GM23338 (cell line): ENCODE measurements around the gene COPS7B. TPM values are rescaled to one million over a fixed set of nuclear protein-coding genes. Genes with fewer than 3 reads are reported as not detected.

Source experiments
- CREB1 ChIP-seq: fragments of 250-450 bp; sonication (Bioruptor Pico); IDR thresholded peaks from 2 replicates; pipeline ENCODE4 v1.5.0; 2020; ENCODE audit warnings: low read depth, mild to moderate bottlenecking, moderate library complexity
- CTCF ChIP-seq, 2 experiments: fragments of 200-600 bp in 1 of 2; sonication (generic) in 1 of 2; conservative IDR thresholded peaks; 2 replicates each; pipeline versions ENCODE4 v1.5.1 to v1.6.1; 2016 to 2017; ENCODE audit warnings: antibody characterized with exemption in 2 of 2, low read depth in 2 of 2, mild to moderate bottlenecking in 2 of 2, moderate library complexity in 1 of 2
- ETS1 ChIP-seq: IDR thresholded peaks from 2 replicates; pipeline ENCODE4 v1.6.1; 2016; ENCODE audit warnings: antibody characterized with exemption
- EZH2 ChIP-seq: fragments of 200-600 bp; sonication (generic); IDR thresholded peaks from one replicate; pipeline ENCODE4 v1.8.0; 2017; ENCODE audit warnings: antibody characterized with exemption, mild to moderate bottlenecking, low read depth; ENCODE audit not compliant: unreplicated experiment
- EZH2phosphoT487 ChIP-seq: fragments of 200-600 bp; sonication (generic); IDR thresholded peaks from one replicate; pipeline ENCODE4 v1.8.1; 2018; ENCODE audit warnings: antibody characterized with exemption; ENCODE audit not compliant: unreplicated experiment
- JUNB ChIP-seq: IDR thresholded peaks from one replicate; pipeline ENCODE4 v1.6.1; 2016; ENCODE audit warnings: antibody characterized with exemption; ENCODE audit not compliant: unreplicated experiment
- NANOG ChIP-seq: IDR thresholded peaks from 2 replicates; pipeline ENCODE4 v1.6.1; 2016; ENCODE audit warnings: antibody characterized with exemption, borderline replicate concordance
- POLR2AphosphoS5 ChIP-seq: IDR thresholded peaks from 2 replicates; pipeline ENCODE4 v1.6.1; 2016; ENCODE audit warnings: antibody characterized with exemption, low read depth
- STAT1 ChIP-seq: IDR thresholded peaks from one replicate; pipeline ENCODE4 v1.6.1; 2016; ENCODE audit warnings: antibody characterized with exemption; ENCODE audit not compliant: unreplicated experiment
- ZNF114 ChIP-seq: fragments of 250-450 bp; sonication (Bioruptor Pico); IDR thresholded peaks from 2 replicates; pipeline ENCODE4 v1.5.0; 2020; ENCODE audit warnings: mild to moderate bottlenecking, moderate library complexity
- ZNF462 ChIP-seq: fragments of 250-450 bp; sonication (Bioruptor Pico); IDR thresholded peaks from 2 replicates; pipeline ENCODE4 v1.5.0; 2020; ENCODE audit warnings: mild to moderate bottlenecking, moderate library complexity
- polyA plus RNA-seq: library from polyadenylated mRNA; unstranded; fragments of >200 nt; fragmentation: Nextera tagmentation; extraction: Ambion mirVana; gene quantifications from 2 replicates; pipeline ENCODE4 v1.2.1, GENCODE V29; 2016
- total RNA-seq: library from RNA; depleted of rRNA; stranded (reverse); fragments of >200 nt; shearing (Covaris generic); gene quantifications from 2 replicates; pipeline ENCODE4 v1.2.3, GENCODE V29; 2014

COPS7B gene
- total and polyA plus RNA-seq, 2 experiments from 2014 or later, result 40.9 to 63.7 TPM

GRCh38 chr2:231803501-231804138 is 17.4 kb downstream of the COPS7B start (continued):
- TF ChIP-seq ZNF462, result no peak
- TF ChIP-seq ETS1, result no peak
- no peak for TF ChIP-seq ZNF114 (CRISPR knock-in tag)
- no peak for TF ChIP-seq CREB1
- TF ChIP-seq EZH2, result no peak
- no peak for TF ChIP-seq POLR2AphosphoS5
- TF ChIP-seq NANOG, result no peak
- TF ChIP-seq JUNB, result no peak
- no peak for TF ChIP-seq STAT1
- no peak for TF ChIP-seq CTCF (conservative IDR thresholded peaks at IDR 0.05; ENCODE audit: low read depth in 2 of 2)
- no peak for TF ChIP-seq EZH2phosphoT487
